ENCODE measurements around the gene RGS1.

The RGS1 gene

GRCh38 chr1:192554904-192555303 is 20.7 kb upstream of the RGS1 start:
- no peak for DNase-seq

GRCh38 chr1:192555399-192555798 is 20.2 kb upstream of the RGS1 start:
- no peak for DNase-seq

GRCh38 chr1:192557841-192558595 is 17.6 kb upstream of the RGS1 start:
- DNase-seq = no peak

- no peak for DNase-seq
These were observed 16.2 kb upstream of the RGS1 start for GRCh38 chr1:192559115-192560006.

- no peak for DNase-seq
These were observed 14.3 kb upstream of the RGS1 start for GRCh38 chr1:192561301-192561700.

- DNase-seq = no peak
These were observed 12.4 kb upstream of the RGS1 start for GRCh38 chr1:192563129-192563528.

GRCh38 chr1:192564099-192564498 is 11.5 kb upstream of the RGS1 start:
- no peak for DNase-seq

- DNase-seq = no peak
These were observed 9.6 kb upstream of the RGS1 start for GRCh38 chr1:192565946-192566345.

- DNase-seq = no peak
These were observed 8.9 kb upstream of the RGS1 start for GRCh38 chr1:192566657-192567056.

- DNase-seq = no peak
These were observed 7.5 kb upstream of the RGS1 start for GRCh38 chr1:192568063-192568462.

- DNase-seq = no peak
These were observed 3.9 kb upstream of the RGS1 start for GRCh38 chr1:192571668-192572067.

- DNase-seq = no peak
These were observed 2.1 kb upstream of the RGS1 start for GRCh38 chr1:192573499-192573898.

- no peak for DNase-seq
These were observed 1.5 kb upstream of the RGS1 start for GRCh38 chr1:192574073-192574472.

- DNase-seq = no peak
These were observed 894 bp downstream of the RGS1 start for GRCh38 chr1:192576190-192577144.

- no peak for DNase-seq
These were observed 1.9 kb downstream of the RGS1 start for GRCh38 chr1:192577145-192578140.

GRCh38 chr1:192578144-192578909 is 2.8 kb downstream of the RGS1 start:
- no peak for DNase-seq

GRCh38 chr1:192579010-192579738 is 3.6 kb downstream of the RGS1 start:
- no peak for DNase-seq

GRCh38 chr1:192580351-192580962 is 4.9 kb downstream of the RGS1 start:
- DNase-seq = no peak

GRCh38 chr1:192581131-192581927 is 5.8 kb downstream of the RGS1 start:
- no peak for DNase-seq

Data from CD4-positive, alpha-beta T cell treated with Interleukin-15 for 1 hour (primary cell).